Ectodermal cell (in vitro differentiated cells): ENCODE data around the gene NT5DC1.

Source experiments
- H3K27ac ChIP-seq: 2 replicates; pipeline ENCODE4 v1.7.0; 2013; ENCODE audit warnings: mild to moderate bottlenecking, low read depth, low read length; ENCODE audit not compliant: insufficient read depth, poor library complexity, severe bottlenecking
- H3K27me3 ChIP-seq: 2 replicates; pipeline ENCODE4 v1.7.0; 2013; ENCODE audit warnings: mild to moderate bottlenecking, low read length; ENCODE audit not compliant: insufficient read depth, control insufficient read depth, poor library complexity, severe bottlenecking
- H3K36me3 ChIP-seq: one replicate; pipeline ENCODE4 v1.7.0; 2013; ENCODE audit warnings: low read length; ENCODE audit not compliant: control insufficient read depth, insufficient read depth
- H3K4me1 ChIP-seq: one replicate; pipeline ENCODE4 v1.7.0; 2013; ENCODE audit warnings: low read length; ENCODE audit not compliant: control insufficient read depth, insufficient read depth
- H3K4me3 ChIP-seq: 2 replicates; pipeline ENCODE4 v1.7.0; 2013; ENCODE audit warnings: low read depth, low read length, control low read depth; ENCODE audit not compliant: insufficient read depth
- H3K9me3 ChIP-seq: 2 replicates; pipeline ENCODE4 v1.7.0; 2013; ENCODE audit warnings: mild to moderate bottlenecking, low read length, moderate library complexity; ENCODE audit not compliant: control insufficient read depth
- WGBS, 2 experiments: methylation state at CpG; one replicate each; pipeline ENCODE4 v1.1.7; 2013; ENCODE audit warnings: missing lambda C conversion rate in 2 of 2; 5-methylcytosine and 5-hydroxymethylcytosine counted together

Gene NT5DC1

DNA sequence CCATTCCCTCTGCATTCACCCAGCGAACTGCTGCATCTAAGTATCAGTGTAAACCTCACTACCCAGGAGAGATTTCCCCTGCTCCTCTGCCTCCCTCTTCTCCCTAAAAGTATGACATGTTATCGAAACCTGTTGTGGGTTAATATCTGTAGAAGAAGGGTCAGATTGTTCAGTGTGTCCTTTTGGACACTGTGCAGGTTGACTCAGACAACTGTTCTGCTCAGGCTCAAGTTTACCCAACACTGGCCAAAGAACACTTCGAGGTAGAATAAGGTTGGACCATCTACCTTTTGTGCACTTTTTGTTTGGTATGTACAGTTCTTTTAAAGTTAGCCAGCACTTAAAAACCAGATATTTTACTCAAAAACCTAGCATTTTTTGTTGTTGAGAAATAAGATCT lies 4.6 kb downstream of the NT5DC1 start:
- peaks cover 34% of the 10 kb centered on the region for H3K4me1 ChIP-seq
- no peak overlapping the region for H3K4me3 ChIP-seq
- H3K27me3 ChIP-seq = no peaks in the 10 kb centered on the region
- no peaks in the 10 kb centered on the region for H3K9me3 ChIP-seq
- H3K27ac ChIP-seq = no peak overlapping the region
- 91 to 95% methylated on average over 3 of the region's 3 CpGs for WGBS, 2 experiments
- H3K36me3 ChIP-seq = peaks cover 8% of the 10 kb centered on the region

DNA sequence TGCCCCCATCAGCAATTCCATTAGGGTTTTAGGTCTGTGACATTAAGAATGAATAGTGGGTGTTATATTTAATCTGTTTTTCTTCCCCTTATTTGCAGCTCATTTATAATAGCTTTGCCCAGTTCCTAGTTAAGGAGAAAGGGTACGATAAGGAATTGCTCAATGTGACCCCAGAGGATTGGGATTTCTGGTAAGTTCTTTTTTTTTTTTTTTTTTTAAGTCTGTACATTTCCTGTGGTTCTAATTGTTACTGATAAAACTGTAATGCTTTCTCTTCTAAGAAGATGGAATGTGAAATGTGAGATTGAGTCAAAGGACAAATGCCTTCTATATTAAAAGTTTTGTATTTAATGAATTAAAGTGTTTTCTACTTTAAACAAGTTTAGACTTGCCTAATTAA lies 5.5 kb downstream of the NT5DC1 start:
- Histone ChIP-seq H3K4me1 (peaks cover 34% of the 10 kb centered on the region), H3K4me3 (no peak overlapping the region), H3K27ac (no peak overlapping the region), H3K9me3 (no peaks in the 10 kb centered on the region), H3K36me3 (peaks cover 17% of the 10 kb centered on the region), H3K27me3 (no peaks in the 10 kb centered on the region)
- WGBS, 2 experiments = 82 to 92% methylated on average over 1 of the region's 1 CpG

DNA sequence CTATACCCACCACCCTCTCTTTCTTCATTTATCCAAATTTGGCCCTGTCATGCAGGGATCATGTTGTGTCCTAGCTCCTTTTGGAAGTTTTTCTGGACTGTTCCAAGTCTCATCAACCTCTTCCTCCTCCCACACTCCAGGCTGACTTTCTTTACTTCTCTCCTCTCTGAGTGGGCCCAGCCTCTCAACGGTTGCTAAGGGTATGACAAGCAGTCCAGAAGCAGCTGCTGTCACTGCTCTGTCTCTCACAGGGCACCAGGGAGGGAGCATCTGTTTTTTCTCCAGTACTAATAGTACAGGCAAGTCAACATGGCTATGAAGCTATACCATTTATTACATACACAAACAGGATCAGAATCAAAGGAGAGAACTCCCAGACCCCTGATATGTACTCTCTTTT lies 8.2 kb downstream of the NT5DC1 start:
- H3K4me3 ChIP-seq = no peak overlapping the region
- H3K4me1 ChIP-seq = peaks cover 19% of the 10 kb centered on the region
- peaks cover 17% of the 10 kb centered on the region for H3K36me3 ChIP-seq
- WGBS, 2 experiments = 75 to 76% methylated on average over 1 of the region's 1 CpG
- H3K27ac ChIP-seq = no peak overlapping the region
- no peaks in the 10 kb centered on the region for H3K9me3 ChIP-seq
- H3K27me3 ChIP-seq = no peaks in the 10 kb centered on the region

DNA sequence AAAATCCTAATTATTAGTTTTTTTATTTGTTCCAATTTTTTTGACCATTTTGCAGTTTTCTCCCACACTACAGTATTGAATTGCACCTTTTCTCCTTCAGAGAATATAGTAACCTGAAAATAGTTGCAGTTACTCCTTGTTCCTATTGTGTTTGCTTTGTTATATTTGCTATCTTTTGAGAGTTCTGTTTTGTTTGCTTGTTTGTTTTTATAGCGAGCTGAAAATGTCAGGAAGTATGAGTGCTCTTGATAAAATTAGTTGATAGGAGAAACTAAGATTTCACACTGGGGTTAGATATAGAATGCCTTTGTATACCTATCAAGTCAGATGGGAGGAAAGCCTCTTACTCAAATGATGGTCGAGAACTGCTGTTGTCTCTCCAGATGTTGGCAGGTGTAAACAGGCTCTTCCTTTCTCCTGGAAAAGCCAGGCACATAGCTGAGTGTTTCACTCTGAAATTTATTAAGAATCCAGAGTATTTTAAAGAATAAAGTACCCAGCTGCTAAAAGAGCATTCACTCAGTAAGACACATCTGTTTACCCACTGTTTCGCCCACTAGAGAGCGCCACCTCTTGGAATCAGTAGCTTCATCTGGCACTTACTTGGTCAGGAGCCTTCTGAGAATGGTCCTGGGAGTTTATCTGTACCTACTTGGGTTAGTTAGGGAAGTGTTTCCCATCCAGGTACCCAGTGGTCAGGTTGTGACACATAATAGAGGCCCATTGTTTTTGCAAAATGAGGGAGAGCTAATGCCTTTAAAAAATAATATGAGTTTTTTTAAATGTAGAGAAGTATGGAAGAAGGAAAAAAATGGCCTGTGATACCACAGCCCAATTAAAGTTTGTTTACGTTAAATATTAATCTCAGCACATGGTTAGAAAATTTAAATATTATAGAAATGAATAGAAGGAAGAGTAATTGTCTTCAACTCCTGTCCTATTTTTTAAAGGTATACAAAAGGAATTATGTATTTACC lies 11.2 kb downstream of the NT5DC1 start:
- peaks cover 22% of the 10 kb centered on the region for H3K36me3 ChIP-seq
- H3K27me3 ChIP-seq = no peaks in the 10 kb centered on the region
- no peaks in the 10 kb centered on the region for H3K9me3 ChIP-seq
- peaks cover 3% of the 10 kb centered on the region for H3K4me1 ChIP-seq
- H3K4me3 ChIP-seq = no peak overlapping the region
- H3K27ac ChIP-seq = no peak overlapping the region
- WGBS, 2 experiments = 48 to 56% methylated on average over 4 of the region's 5 CpGs

DNA sequence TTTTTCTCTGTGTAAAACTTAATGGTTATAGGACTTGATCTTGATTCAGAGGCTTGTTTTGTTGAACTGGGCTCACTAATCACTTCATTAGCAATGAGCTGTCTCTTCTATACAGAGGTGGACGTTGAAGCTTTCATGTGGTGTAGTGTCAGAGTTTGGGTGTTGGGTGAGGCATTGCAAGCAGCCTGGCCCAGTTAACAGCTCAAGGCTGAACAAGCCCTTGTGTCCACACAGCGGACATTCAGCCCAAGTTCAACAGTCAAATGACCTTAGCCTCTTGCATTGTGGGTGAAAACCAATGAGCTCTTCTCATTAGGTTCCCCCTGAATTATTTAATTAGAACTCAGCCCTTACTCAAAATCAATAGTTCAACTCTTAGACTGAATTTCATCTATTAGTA lies 12.7 kb downstream of the NT5DC1 start:
- Histone ChIP-seq H3K4me1 (no peaks in the 10 kb centered on the region), H3K4me3 (no peak overlapping the region), H3K36me3 (peaks cover 22% of the 10 kb centered on the region), H3K27me3 (no peaks in the 10 kb centered on the region), H3K27ac (no peak overlapping the region), H3K9me3 (no peaks in the 10 kb centered on the region)
- 91 to 97% methylated on average over 2 of the region's 2 CpGs for WGBS, 2 experiments

DNA sequence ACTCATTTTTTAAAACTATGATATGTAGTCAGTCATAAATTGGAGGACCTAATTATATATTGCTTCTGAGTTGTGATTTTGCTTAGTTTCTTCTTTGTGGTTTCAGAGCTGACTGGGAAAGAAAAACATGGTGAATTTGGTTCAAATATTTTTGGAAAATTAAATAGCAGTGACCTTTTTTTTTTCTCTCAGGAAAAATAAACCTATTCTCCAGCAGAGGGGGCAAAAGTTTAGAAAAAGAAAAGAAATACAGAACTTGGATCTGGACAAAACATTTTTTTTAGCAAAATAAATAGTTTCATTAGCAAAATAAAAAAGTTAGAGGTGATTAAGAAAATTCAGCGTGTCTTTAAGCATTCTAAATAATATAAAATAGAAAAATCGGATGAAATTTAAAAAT lies 15.1 kb downstream of the NT5DC1 start:
- Histone ChIP-seq H3K27me3 (no peaks in the 10 kb centered on the region), H3K36me3 (peaks cover 8% of the 10 kb centered on the region)
- no CpG with 5 or more reads among the region's 2 CpGs for WGBS, 2 experiments

DNA sequence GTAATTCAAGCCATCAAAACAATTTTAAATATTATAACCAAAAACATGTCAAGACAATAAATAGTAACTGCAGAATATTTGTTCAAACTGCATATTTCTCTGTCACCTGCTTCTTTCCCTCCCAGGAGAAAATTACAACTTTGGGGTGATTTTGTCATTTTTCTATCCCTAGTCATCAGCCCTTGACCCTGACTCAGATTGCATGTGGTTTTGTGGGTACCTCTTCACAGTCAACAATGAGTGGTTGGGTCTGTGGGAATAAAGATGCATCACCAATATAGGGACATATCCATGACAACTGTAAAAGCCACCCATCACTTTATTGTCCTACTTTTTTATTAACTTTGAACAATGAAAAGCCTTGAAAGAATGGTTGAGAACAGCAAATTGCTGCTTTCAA lies 18.0 kb downstream of the NT5DC1 start:
- no peaks in the 10 kb centered on the region for H3K4me1 ChIP-seq
- peaks cover 5% of the 10 kb centered on the region for H3K36me3 ChIP-seq
- H3K4me3 ChIP-seq = no peak overlapping the region
- H3K9me3 ChIP-seq = no peaks in the 10 kb centered on the region
- H3K27me3 ChIP-seq = no peaks in the 10 kb centered on the region
- no peak overlapping the region for H3K27ac ChIP-seq

More for the DNA sequence above, 15.1 kb downstream of the NT5DC1 start:
- H3K4me3 ChIP-seq = no peak overlapping the region
- no peak overlapping the region for H3K27ac ChIP-seq
- H3K9me3 ChIP-seq = no peaks in the 10 kb centered on the region
- H3K4me1 ChIP-seq = no peaks in the 10 kb centered on the region

DNA sequence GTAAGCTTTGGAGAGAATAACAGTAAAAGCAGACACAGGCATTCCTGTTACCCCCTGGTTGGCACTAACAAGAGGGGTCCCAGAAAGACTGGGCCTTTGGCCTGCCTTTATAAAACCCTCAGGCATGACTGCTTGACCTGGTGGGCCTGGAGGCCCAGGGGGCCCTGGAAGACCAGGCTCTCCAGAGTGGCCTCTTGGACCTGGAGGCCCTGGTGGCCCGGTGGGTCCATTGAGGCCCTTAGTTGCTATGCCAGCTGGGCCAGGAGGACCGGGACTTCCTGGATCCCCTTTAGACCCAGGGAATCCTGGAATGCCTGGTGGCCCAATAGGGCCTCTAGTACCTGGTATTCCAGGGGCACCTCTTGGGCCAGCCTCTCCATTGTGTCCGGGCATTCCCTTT lies 19.8 kb downstream of the NT5DC1 start:
- 96 to 97% methylated on average over 3 of the region's 3 CpGs for WGBS, 2 experiments
- no peak overlapping the region for H3K4me3 ChIP-seq

DNA sequence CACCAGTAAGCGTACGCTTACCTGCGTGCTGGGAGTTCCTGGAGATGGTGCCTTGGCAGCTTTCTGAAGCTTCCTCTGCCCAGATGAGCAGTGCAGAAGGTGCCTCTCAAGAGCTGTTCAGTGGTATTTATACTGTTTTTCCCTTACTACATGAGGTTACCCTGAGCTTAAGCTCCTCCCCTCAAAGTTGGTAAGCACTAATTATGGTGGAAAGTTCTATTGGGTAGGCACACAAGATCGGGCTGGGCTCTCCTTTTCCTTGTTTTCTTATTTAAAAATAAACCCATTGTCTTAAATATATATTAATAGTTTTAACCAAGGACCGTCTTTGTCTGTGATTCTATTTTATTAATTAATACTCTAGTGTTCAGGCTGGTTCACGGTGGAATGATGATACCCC lies 25.4 kb downstream of the NT5DC1 start, which contains the start of gene COL10A1:
COL10A1 (minus strand) TSS at position 101 of the 400 bp plus-strand sequence. CDS start 640 bp downstream, outside the sequence.
- H3K4me1 ChIP-seq = no peaks in the 10 kb centered on the region
- WGBS, 2 experiments = 95 to 99% methylated on average over 3 to 4 of the region's 6 CpGs
- no peak within 1 kb of the TSS for H3K4me3 ChIP-seq
- H3K27ac ChIP-seq = no peak within 1 kb of the TSS
- H3K9me3 ChIP-seq = no peaks in the 10 kb centered on the region
- H3K27me3 ChIP-seq = no peaks in the 10 kb centered on the region
- no peaks in the 10 kb centered on the region for H3K36me3 ChIP-seq

More for the DNA sequence above, 19.8 kb downstream of the NT5DC1 start:
- Histone ChIP-seq H3K4me1 (no peaks in the 10 kb centered on the region), H3K9me3 (no peaks in the 10 kb centered on the region), H3K27ac (no peak overlapping the region), H3K36me3 (no peaks in the 10 kb centered on the region), H3K27me3 (no peaks in the 10 kb centered on the region)

DNA sequence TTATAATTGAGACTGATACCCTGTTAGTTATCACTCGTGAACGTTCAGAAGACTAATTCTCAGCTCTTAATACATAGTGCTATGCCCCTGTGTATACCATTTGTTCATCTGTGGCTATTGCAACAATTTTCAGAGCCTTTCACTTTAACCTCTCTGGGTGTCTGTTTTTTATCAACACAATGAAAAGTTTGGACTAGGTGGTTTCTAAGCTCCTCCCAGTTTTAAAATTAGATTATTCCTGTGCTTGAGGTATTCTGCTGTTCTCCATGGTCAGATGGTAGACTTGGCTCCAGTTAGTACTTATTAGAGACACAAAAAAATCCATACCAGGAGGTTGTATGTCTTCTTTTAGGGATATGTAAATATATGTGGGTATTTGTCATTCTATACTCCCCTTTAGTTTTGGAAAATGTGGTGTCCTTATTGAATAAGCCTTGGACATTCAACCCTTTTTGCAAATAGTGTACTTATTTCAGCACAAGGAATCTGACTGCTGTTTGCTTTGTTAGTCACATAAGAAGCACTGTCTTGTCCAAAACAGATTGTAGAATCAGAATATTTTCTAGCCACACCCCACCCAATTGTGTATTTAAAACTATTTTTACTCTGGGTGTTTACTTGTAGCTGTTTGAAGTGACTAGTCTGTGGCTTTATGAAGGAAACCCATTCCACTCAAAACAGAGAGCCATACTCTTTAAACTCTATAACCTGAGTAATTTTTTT lies 27.3 kb downstream of the NT5DC1 start:
- no peaks in the 10 kb centered on the region for H3K4me1 ChIP-seq
- H3K36me3 ChIP-seq = no peaks in the 10 kb centered on the region
- no peak overlapping the region for H3K27ac ChIP-seq
- H3K9me3 ChIP-seq = no peaks in the 10 kb centered on the region
- WGBS, 2 experiments = 93 to 95% methylated on average over 2 of the region's 2 CpGs
- no peaks in the 10 kb centered on the region for H3K27me3 ChIP-seq
- no peak overlapping the region for H3K4me3 ChIP-seq
